GM21447 (cell line): ENCODE results near the gene OSM.
"Not testable (repeated sequence)": the region's sequence is repeated elsewhere in the genome, so short reads cannot be mapped to it uniquely, and the experiment has no call there.

Experiments
- ATAC-seq: cut with Tn5 transposase; IDR thresholded peaks from one replicate; pipeline ENCODE4 v1.9.1; 2021; ENCODE audit not compliant: unreplicated experiment

OSM gene

GRCh38 chr22:30245985-30246813 is 20.5 kb downstream of the OSM start, which contains the start of gene LIF:
Gene LIF (minus strand): TSS chr22:30246759. CDS start chr22:30246695, 64 bp downstream.
- ATAC-seq, result no peak

GRCh38 chr22:30245181-30245984 is 21.3 kb downstream of the OSM start:
- no peak for ATAC-seq

GRCh38 chr22:30244641-30245040 is 22.0 kb downstream of the OSM start:
- no peak for ATAC-seq

- no peak for ATAC-seq
These were observed 22.6 kb downstream of the OSM start for GRCh38 chr22:30244066-30244465.

- ATAC-seq, result no peak
These were observed 23.0 kb downstream of the OSM start for GRCh38 chr22:30243661-30244060.

GRCh38 chr22:30241576-30242371 is 24.9 kb downstream of the OSM start:
- no peak for ATAC-seq

GRCh38 chr22:30240541-30241417 is 25.9 kb downstream of the OSM start:
- ATAC-seq, result no peak

GRCh38 chr22:30239488-30240405 is 26.9 kb downstream of the OSM start:
- ATAC-seq, result no peak

- no peak for ATAC-seq
These were observed 27.8 kb downstream of the OSM start for GRCh38 chr22:30238661-30239487.

GRCh38 chr22:30238136-30238535 is 28.5 kb downstream of the OSM start:
- ATAC-seq, result no peak

- no peak for ATAC-seq
These were observed 29.8 kb downstream of the OSM start for GRCh38 chr22:30236875-30237274.

- ATAC-seq, result no peak
These were observed 30.9 kb downstream of the OSM start for GRCh38 chr22:30235687-30236170.

- ATAC-seq, result no peak
These were observed 31.7 kb downstream of the OSM start for GRCh38 chr22:30234786-30235470.

GRCh38 chr22:30234325-30234724 is 32.3 kb downstream of the OSM start:
- not testable (repeated sequence) for ATAC-seq

GRCh38 chr22:30233582-30233981 is 33.1 kb downstream of the OSM start:
- ATAC-seq, result no peak

- ATAC-seq, result no peak
These were observed 33.9 kb downstream of the OSM start for GRCh38 chr22:30232716-30233218.

- no peak for ATAC-seq
These were observed 35.7 kb downstream of the OSM start for GRCh38 chr22:30230787-30231461.
